Astrocyte of the cerebellum (primary cell): ENCODE results near the gene KCNH4.
"Not testable (repeated sequence)": the region's sequence is repeated elsewhere in the genome, so short reads cannot be mapped to it uniquely, and the experiment has no call there.

Experiments used
- DNase-seq: peaks from one replicate; pipeline ENCODE4 v3.0.0-alpha.2; 2011; ENCODE audit warnings: low read depth
- H3K4me3 ChIP-seq: 2 replicates; pipeline ENCODE4 v1.5.1; 2011; ENCODE audit warnings: mild to moderate bottlenecking, low read depth, low read length, moderate library complexity
- in situ Hi-C: cut with HindIII; loops from 2 replicates; pipeline ENCODE4 v1.10.0; 2017; ENCODE audit warnings: low sequenced_read_pairs
- TF ChIP-seq, protein P1 (sequence below): IDR thresholded peaks from 2 replicates; pipeline ENCODE4 v1.5.1; 2012; ENCODE audit warnings: low read length, low read depth, moderate library complexity, mild to moderate bottlenecking; ENCODE audit errors: missing control alignments

KCNH4 gene

GRCh38 chr17:42180922-42181850 is at the start of gene KCNH4:
Gene KCNH4 (minus strand): TSS chr17:42181142. CDS start chr17:42180945, 197 bp downstream.
- TF ChIP-seq, protein P1, sequence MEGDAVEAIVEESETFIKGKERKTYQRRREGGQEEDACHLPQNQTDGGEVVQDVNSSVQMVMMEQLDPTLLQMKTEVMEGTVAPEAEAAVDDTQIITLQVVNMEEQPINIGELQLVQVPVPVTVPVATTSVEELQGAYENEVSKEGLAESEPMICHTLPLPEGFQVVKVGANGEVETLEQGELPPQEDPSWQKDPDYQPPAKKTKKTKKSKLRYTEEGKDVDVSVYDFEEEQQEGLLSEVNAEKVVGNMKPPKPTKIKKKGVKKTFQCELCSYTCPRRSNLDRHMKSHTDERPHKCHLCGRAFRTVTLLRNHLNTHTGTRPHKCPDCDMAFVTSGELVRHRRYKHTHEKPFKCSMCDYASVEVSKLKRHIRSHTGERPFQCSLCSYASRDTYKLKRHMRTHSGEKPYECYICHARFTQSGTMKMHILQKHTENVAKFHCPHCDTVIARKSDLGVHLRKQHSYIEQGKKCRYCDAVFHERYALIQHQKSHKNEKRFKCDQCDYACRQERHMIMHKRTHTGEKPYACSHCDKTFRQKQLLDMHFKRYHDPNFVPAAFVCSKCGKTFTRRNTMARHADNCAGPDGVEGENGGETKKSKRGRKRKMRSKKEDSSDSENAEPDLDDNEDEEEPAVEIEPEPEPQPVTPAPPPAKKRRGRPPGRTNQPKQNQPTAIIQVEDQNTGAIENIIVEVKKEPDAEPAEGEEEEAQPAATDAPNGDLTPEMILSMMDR = peak; percentile 37
- in situ Hi-C loops = no loop called here
- no peak for DNase-seq
- no peak within 1 kb of the TSS for H3K4me3 ChIP-seq

- no peak for DNase-seq
- TF ChIP-seq, protein P1 = no peak
- no peak overlapping the region for H3K4me3 ChIP-seq
- in situ Hi-C loops = no loop called here
These were observed 49.3 kb upstream of the KCNH4 start for GRCh38 chr17:42230225-42230624.

DNA sequence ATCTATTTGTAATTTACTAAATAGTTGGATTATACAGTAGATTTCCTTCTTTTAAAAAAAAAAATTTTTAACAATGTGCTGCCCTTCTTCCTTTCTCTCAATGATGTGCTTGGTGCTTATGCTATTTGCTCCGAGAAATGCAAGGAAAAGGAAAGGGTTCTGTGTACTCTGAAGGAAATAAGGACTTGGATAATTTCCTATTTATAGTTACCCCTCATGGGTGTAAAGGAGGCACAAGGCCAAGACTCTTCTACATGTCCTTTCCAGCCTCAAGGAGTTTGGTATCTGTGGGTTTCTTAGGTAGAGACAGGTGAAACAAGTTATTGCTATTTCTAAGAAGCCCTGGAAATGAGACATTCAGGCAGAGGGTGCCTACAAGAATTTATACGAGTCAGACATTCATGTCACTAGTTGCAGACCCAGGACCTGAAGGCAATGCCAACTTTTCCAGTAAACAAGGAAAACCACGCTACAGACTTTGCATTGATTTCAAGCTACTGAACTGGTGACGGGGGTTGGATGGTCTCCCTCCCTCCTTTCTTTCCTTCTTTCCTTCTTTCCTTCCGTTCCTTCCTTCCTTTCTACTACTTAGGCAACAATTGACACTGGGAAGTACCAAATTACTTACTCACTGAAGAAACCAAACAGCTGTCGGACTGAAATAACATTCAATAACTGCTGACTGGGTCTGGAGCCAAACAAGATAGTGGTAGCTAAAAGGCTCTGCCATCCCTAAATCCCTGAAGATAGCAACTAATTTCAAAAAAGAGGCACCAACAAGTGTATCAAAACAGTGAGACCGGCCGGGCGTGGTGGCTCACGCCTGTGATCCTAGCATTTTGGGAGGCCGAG is 47.1 kb upstream of the KCNH4 start:
- no peak for DNase-seq
- in situ Hi-C loops = no loop called here
- no peak overlapping the region for H3K4me3 ChIP-seq
- TF ChIP-seq, protein P1 = no peak

DNA sequence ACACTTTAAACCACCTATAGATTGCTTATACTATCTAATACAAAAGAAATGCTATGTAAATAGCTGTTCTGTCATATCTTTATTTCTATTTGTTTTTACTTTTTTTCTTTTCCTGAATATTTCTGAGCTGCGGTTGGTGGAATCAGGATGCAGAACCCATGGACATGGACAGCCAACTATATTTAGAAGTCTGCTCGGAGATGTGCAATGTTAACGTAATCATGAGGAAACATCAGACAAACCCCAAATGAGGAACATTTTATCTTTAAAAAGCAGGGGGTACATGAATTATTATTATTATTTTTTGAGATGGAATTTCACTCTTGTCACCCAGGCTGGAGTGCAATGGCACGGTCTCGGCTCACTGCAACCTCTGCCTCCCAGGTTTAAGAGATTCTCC is 44.7 kb upstream of the KCNH4 start:
- H3K4me3 ChIP-seq = no peak overlapping the region
- DNase-seq = no peak
- TF ChIP-seq, protein P1 = no peak
- in situ Hi-C loops = no loop called here

DNA sequence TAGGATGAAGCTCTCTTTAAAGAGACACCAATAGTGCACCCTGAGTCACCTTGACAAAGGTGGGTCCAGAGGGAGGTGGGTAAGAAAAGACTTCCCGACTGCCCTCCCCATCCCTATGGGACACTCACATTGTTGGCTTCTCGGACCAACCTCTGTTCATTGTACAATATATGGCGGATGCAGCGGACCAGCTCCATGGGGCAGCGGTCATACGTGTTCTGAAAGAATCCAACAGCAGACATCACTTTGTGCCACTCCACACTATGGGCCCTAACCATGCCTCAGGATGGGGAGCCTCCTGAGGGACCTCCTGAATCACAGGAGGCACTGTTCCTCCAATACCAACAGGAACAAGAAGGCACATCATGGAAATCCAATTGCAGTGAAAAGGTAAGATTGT is 43.7 kb upstream of the KCNH4 start:
- TF ChIP-seq, protein P1 = no peak
- no peak overlapping the region for H3K4me3 ChIP-seq
- in situ Hi-C loops = no loop called here
- DNase-seq = no peak

DNA sequence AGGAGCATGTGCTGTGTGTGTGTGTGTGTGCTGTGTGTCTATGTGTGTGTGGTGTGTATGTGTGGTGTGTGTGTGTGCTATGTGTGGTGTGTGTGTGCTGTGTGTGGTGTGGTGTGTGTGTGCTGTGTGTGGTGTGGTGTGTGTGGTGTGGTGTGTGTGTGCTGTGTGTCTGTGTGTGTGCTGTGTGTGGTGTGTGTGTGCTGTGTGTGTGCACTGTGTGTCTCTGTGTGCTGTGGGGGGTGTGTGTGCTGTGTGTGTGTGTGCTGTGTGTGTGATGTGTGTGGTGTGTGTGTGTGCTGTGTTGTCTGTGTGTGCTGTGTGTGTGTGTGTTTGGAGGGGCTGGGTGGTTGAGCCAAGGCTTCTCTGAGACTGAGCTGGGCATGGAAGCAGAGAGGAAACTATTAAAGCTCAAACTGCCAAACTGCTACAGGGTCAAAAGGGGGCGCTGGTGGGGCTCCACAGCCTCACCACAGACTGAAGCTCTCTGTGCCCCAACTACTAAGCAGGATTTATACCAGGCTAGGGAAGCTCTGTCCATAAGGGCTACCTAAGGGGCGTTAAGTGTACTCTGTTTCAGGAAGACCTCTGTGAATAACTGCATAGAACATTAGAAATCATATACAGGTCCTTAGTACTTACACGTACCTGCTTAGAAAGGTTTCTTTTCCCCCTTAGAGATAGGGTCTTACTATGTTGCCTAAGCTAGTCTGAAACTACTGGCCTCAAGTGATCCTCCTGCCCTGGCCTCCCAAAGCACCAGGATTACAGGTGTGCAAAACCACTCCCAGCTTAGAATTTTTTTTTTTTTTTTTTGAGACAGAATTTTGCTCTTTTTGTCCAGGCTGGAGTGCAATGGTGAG is 41.2 kb upstream of the KCNH4 start:
- in situ Hi-C loops = no loop called here
- TF ChIP-seq, protein P1 = peak; percentile 80
- no peak for DNase-seq
- no peak overlapping the region for H3K4me3 ChIP-seq

GRCh38 chr17:42219280-42219679 is 38.3 kb upstream of the KCNH4 start:
- DNase-seq, in situ Hi-C loops, H3K4me3 ChIP-seq: not testable (repeated sequence)
